ENCODE results near the gene JAK2.

The JAK2 gene

DNA sequence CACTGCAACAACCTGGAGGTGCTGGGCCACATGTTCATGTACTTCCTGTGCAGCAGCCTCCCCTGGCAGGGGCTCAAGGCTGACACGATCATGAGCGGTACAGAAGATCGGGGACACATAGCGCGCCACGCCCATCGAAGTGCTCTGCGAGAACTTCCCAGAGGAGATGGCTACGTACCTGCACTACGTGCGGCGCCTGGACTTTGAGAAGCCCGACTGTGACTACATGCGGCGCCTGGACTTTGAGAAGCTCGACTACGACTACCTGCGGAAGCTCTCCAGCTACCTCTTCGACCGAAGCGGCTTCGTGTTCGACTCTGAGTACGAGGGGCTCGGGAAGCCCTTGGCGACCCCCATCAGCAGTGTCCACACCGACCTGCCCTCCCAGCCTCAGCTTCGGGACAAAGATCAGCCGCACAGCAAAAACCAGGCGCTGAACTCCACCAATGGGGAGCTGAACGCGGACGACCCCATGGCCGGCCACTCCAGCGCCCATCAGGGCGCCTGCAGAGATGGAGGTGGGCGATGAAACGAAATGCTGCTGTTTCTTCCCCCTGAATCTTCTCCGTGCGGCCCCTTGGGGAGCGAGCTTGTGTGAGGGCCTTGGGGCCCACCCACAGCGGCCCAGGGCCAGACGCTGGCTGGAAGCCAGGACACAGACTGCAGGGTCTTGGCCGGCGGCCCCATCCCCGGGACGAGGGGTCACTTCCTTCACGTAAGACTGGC lies 56.5 kb downstream of the JAK2 start:
- H3K27ac Mint-ChIP-seq, result no peak overlapping the region
- no peak overlapping the region for H3K4me3 Mint-ChIP-seq
- TF ChIP-seq, protein P1, sequence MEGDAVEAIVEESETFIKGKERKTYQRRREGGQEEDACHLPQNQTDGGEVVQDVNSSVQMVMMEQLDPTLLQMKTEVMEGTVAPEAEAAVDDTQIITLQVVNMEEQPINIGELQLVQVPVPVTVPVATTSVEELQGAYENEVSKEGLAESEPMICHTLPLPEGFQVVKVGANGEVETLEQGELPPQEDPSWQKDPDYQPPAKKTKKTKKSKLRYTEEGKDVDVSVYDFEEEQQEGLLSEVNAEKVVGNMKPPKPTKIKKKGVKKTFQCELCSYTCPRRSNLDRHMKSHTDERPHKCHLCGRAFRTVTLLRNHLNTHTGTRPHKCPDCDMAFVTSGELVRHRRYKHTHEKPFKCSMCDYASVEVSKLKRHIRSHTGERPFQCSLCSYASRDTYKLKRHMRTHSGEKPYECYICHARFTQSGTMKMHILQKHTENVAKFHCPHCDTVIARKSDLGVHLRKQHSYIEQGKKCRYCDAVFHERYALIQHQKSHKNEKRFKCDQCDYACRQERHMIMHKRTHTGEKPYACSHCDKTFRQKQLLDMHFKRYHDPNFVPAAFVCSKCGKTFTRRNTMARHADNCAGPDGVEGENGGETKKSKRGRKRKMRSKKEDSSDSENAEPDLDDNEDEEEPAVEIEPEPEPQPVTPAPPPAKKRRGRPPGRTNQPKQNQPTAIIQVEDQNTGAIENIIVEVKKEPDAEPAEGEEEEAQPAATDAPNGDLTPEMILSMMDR (IDR thresholded peaks at IDR 0.05), result no peak
- H3K9me3 Mint-ChIP-seq, result peaks cover 15% of the 10 kb centered on the region
- H3K27me3 Mint-ChIP-seq (ENCODE audit: low read depth, poor library complexity), result no peaks in the 10 kb centered on the region
- H3K36me3 Mint-ChIP-seq (ENCODE audit: low read depth), result peaks cover 25% of the 10 kb centered on the region
- no peak for DNase-seq
- no peaks in the 10 kb centered on the region for H3K4me1 Mint-ChIP-seq

DNA sequence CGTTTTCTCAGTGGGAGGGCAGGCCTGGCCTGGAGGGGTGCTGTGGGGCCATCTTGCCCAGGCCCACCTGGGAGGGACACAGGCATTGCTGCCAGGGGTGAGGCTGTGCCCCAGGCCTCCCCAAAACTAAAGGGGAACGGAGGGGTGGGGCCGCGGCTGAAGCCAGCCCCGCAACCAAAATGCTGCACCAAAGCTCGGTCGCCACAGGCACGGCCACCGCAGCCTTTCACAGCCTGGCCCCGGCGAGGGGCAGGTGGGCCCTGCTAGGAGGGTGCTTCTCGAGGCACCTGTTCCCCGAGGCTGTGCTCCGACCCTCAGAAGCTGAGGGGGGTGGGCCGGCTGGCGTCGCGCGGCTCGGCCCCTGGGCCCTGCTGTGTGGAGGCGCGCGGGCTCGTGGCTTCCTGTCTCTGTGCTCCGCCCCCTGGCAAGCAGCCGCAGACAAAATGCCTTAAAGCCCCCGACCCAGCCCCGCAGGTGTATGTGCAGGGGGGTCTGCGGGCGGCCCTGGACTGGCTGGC lies 57.6 kb downstream of the JAK2 start:
- H3K36me3 Mint-ChIP-seq (ENCODE audit: low read depth), result peaks cover 25% of the 10 kb centered on the region
- H3K27me3 Mint-ChIP-seq (ENCODE audit: low read depth, poor library complexity), result no peaks in the 10 kb centered on the region
- H3K4me3 Mint-ChIP-seq, result no peak overlapping the region
- no peaks in the 10 kb centered on the region for H3K4me1 Mint-ChIP-seq
- no peak for DNase-seq
- TF ChIP-seq, protein P1 (IDR thresholded peaks at IDR 0.05), result no peak
- no peak overlapping the region for H3K27ac Mint-ChIP-seq
- H3K9me3 Mint-ChIP-seq, result peaks cover 12% of the 10 kb centered on the region

DNA sequence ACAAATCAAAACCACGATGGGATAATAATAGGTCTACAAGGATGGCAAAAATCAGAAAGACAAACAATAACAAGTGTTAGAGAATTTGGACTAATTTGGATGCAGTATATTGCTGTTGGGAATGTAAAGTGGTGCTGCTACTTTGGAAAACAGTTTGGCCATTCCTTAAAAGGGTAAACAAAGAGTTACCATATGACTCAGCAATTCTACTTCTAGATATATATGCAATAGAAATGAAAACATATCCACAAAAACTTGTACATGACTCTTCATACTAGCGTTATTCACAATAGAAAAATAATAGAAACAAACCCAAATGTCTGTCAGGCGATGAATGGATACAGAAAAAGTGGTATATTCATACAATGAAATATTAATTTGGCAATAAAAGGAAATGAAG lies 58.3 kb downstream of the JAK2 start:
- H3K9me3 Mint-ChIP-seq, result peaks cover 12% of the 10 kb centered on the region
- TF ChIP-seq, protein P1 (IDR thresholded peaks at IDR 0.05), result no peak
- H3K4me3 Mint-ChIP-seq, result no peak overlapping the region
- peaks cover 25% of the 10 kb centered on the region for H3K36me3 Mint-ChIP-seq (ENCODE audit: low read depth)
- H3K4me1 Mint-ChIP-seq, result no peaks in the 10 kb centered on the region
- DNase-seq, result no peak
- no peak overlapping the region for H3K27ac Mint-ChIP-seq
- H3K27me3 Mint-ChIP-seq (ENCODE audit: low read depth, poor library complexity), result no peaks in the 10 kb centered on the region

DNA sequence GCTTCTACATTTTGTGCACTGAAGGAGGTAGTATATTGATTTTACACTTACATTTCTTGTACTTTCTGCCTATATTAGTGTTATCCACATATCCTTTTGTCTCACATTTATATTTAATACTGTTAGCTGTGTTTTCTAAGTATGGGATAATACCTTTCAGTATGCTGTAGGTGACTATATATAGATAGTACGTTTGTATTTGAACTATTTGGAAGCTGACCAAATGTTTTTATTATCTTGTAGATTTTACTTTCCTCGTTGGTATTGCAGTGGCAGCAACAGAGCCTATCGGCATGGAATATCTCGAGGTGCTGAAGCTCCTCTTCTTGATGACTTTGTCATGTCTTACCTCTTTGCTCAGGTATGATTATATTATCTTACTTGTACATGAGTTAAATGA lies 59.1 kb downstream of the JAK2 start:
- Mint-ChIP-seq H3K4me1 (no peaks in the 10 kb centered on the region), H3K27me3 (ENCODE audit: low read depth, poor library complexity) (no peaks in the 10 kb centered on the region)
- no peak for DNase-seq

DNA sequence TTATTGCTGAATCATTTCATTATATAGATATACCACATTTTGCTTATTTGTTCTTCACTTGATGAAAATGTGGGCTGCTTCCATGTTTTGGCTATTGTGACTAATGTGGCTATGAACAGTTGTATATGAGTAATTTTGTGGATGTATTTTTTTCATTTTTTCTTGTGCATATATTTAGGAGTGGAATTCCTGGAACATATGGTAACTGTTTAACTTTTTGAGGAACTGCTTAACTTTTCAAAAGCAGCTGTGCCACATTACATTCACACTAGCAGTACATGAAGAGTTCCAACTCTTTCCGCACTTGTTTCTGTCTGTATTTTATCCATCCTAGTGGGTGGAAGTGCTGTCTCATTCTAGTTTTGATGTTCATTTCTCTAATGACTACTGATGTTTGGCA lies 67.8 kb downstream of the JAK2 start:
- DNase-seq, result no peak
- Mint-ChIP-seq H3K27me3 (ENCODE audit: low read depth, poor library complexity) (no peaks in the 10 kb centered on the region), H3K4me1 (no peaks in the 10 kb centered on the region), H3K9me3 (no peaks in the 10 kb centered on the region), H3K36me3 (ENCODE audit: low read depth) (no peaks in the 10 kb centered on the region), H3K4me3 (no peak overlapping the region), H3K27ac (no peak overlapping the region)
- TF ChIP-seq, protein P1 (IDR thresholded peaks at IDR 0.05), result no peak

More for the DNA sequence above, 59.1 kb downstream of the JAK2 start:
- no peak overlapping the region for H3K27ac Mint-ChIP-seq
- TF ChIP-seq, protein P1 (IDR thresholded peaks at IDR 0.05), result no peak
- H3K9me3 Mint-ChIP-seq, result peaks cover 12% of the 10 kb centered on the region
- H3K36me3 Mint-ChIP-seq (ENCODE audit: low read depth), result peaks cover 25% of the 10 kb centered on the region
- H3K4me3 Mint-ChIP-seq, result no peak overlapping the region

DNA sequence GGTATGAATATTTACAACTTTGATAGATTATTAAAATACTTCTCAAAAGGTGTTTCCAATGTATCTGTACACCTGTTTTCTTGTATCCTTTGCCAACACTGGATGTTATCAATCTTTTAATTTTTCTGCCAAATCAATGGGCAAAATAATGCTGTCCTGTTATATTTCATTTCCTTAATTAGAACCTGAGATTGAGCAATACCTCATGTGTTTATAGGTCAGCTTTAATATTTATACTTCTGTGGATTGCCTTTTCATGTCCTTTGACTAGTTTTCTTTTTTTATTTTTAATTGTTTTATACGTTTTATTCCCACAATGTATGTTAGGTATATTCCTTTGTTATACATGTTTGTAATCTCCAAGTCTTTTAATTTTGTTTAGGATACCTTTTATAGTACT lies 77.6 kb downstream of the JAK2 start:
- Mint-ChIP-seq H3K36me3 (ENCODE audit: low read depth) (no peaks in the 10 kb centered on the region), H3K9me3 (no peaks in the 10 kb centered on the region), H3K27me3 (ENCODE audit: low read depth, poor library complexity) (no peaks in the 10 kb centered on the region), H3K4me1 (no peaks in the 10 kb centered on the region), H3K4me3 (no peak overlapping the region), H3K27ac (no peak overlapping the region)
- no peak for DNase-seq
- TF ChIP-seq, protein P1 (IDR thresholded peaks at IDR 0.05), result no peak

All from nephron progenitor cell (in vitro differentiated cells).